Measurements from ENCODE around the gene CYP19A1.

The CYP19A1 gene

GRCh38 chr15:51359981-51360380 is 21.6 kb upstream of the CYP19A1 start:
- no peak overlapping the region for H3K27ac ChIP-seq
- no peak for TF ChIP-seq CTCF (conservative IDR thresholded peaks at IDR 0.05)

GRCh38 chr15:51356983-51357382 is 18.6 kb upstream of the CYP19A1 start:
- TF ChIP-seq CTCF (conservative IDR thresholded peaks at IDR 0.05) = no peak
- no peak overlapping the region for H3K27ac ChIP-seq

GRCh38 chr15:51356147-51356546 is 17.8 kb upstream of the CYP19A1 start:
- no peak for TF ChIP-seq CTCF (conservative IDR thresholded peaks at IDR 0.05)
- no peak overlapping the region for H3K27ac ChIP-seq

GRCh38 chr15:51355096-51355495 is 16.7 kb upstream of the CYP19A1 start:
- H3K27ac ChIP-seq = no peak overlapping the region
- TF ChIP-seq CTCF (conservative IDR thresholded peaks at IDR 0.05) = no peak

GRCh38 chr15:51353976-51354375 is 15.6 kb upstream of the CYP19A1 start:
- H3K27ac ChIP-seq = no peak overlapping the region
- TF ChIP-seq CTCF (conservative IDR thresholded peaks at IDR 0.05) = no peak

- no peak overlapping the region for H3K27ac ChIP-seq
- TF ChIP-seq CTCF (conservative IDR thresholded peaks at IDR 0.05) = no peak
These were observed 12.3 kb upstream of the CYP19A1 start for GRCh38 chr15:51350723-51351122.

- no peak for TF ChIP-seq CTCF (conservative IDR thresholded peaks at IDR 0.05)
- H3K27ac ChIP-seq = peak overlapping the region; percentile 23
These were observed 10.9 kb upstream of the CYP19A1 start for GRCh38 chr15:51349156-51349844.
